ENCODE measurements around the gene STK32C. TPM values are rescaled to one million over a fixed set of nuclear protein-coding genes. Genes with fewer than 3 reads are reported as not detected.

The STK32C gene
- total RNA-seq, 1 donor, result 6.7 TPM

GRCh38 chr10:132347211-132347930 is 39.6 kb upstream of the STK32C start:
- no peak for TF ChIP-seq CTCF (IDR thresholded peaks at IDR 0.05; ENCODE audit: insufficient read depth, low read length)
- no peak for DNase-seq (ENCODE audit: low read depth)

GRCh38 chr10:132346806-132347205 is 39.1 kb upstream of the STK32C start:
- no peak for DNase-seq (ENCODE audit: low read depth)
- no peak overlapping the region for H3K4me3 ChIP-seq (ENCODE audit: low read depth, low read length)
- TF ChIP-seq CTCF (IDR thresholded peaks at IDR 0.05; ENCODE audit: insufficient read depth, low read length), result no peak

More at GRCh38 chr10:132347211-132347930, 39.6 kb upstream of the STK32C start:
- H3K4me3 ChIP-seq (ENCODE audit: low read depth, low read length), result no peak overlapping the region

- no peak for TF ChIP-seq CTCF (IDR thresholded peaks at IDR 0.05; ENCODE audit: insufficient read depth, low read length)
- H3K4me3 ChIP-seq (ENCODE audit: low read depth, low read length), result no peak overlapping the region
- no peak for DNase-seq (ENCODE audit: low read depth)
Observed at GRCh38 chr10:132345345-132345744, 37.6 kb upstream of the STK32C start.

- TF ChIP-seq CTCF (IDR thresholded peaks at IDR 0.05; ENCODE audit: insufficient read depth, low read length), result no peak
- no peak overlapping the region for H3K4me3 ChIP-seq (ENCODE audit: low read depth, low read length)
- no peak for DNase-seq (ENCODE audit: low read depth)
Observed at GRCh38 chr10:132344386-132344785, 36.6 kb upstream of the STK32C start.

- no peak for TF ChIP-seq CTCF (IDR thresholded peaks at IDR 0.05; ENCODE audit: insufficient read depth, low read length)
- no peak overlapping the region for H3K4me3 ChIP-seq (ENCODE audit: low read depth, low read length)
- DNase-seq (ENCODE audit: low read depth), result no peak
Observed at GRCh38 chr10:132342553-132342952, 34.8 kb upstream of the STK32C start.

GRCh38 chr10:132341781-132342180 is 34.0 kb upstream of the STK32C start:
- H3K4me3 ChIP-seq (ENCODE audit: low read depth, low read length), result no peak overlapping the region
- DNase-seq (ENCODE audit: low read depth), result no peak
- TF ChIP-seq CTCF (IDR thresholded peaks at IDR 0.05; ENCODE audit: insufficient read depth, low read length), result no peak

- no peak for TF ChIP-seq CTCF (IDR thresholded peaks at IDR 0.05; ENCODE audit: insufficient read depth, low read length)
- no peak overlapping the region for H3K4me3 ChIP-seq (ENCODE audit: low read depth, low read length)
- no peak for DNase-seq (ENCODE audit: low read depth)
Observed at GRCh38 chr10:132341017-132341416, 33.3 kb upstream of the STK32C start.
